D721Med (cell line): ENCODE measurements around the gene GAL3ST2.
"Not testable (repeated sequence)": the region's sequence is repeated elsewhere in the genome, so short reads cannot be mapped to it uniquely, and the experiment has no call there.

Source experiments
- DNase-seq: peaks from one replicate; pipeline ENCODE4 v3.0.0; 2011; ENCODE audit warnings: low spot score; ENCODE audit not compliant: insufficient read length
- FAIRE-seq: peaks from 2 replicates; lab custom pipeline; 2011; peaks lifted over from hg19 to GRCh38; lab: Jason Lieb, UNC
- TF ChIP-seq, protein P1 (sequence below): IDR thresholded peaks from 2 replicates; pipeline ENCODE4 v1.5.1; 2012; ENCODE audit warnings: mild to moderate bottlenecking, control low read depth; ENCODE audit not compliant: insufficient read depth; ENCODE audit errors: missing control alignments

The GAL3ST2 gene

DNA sequence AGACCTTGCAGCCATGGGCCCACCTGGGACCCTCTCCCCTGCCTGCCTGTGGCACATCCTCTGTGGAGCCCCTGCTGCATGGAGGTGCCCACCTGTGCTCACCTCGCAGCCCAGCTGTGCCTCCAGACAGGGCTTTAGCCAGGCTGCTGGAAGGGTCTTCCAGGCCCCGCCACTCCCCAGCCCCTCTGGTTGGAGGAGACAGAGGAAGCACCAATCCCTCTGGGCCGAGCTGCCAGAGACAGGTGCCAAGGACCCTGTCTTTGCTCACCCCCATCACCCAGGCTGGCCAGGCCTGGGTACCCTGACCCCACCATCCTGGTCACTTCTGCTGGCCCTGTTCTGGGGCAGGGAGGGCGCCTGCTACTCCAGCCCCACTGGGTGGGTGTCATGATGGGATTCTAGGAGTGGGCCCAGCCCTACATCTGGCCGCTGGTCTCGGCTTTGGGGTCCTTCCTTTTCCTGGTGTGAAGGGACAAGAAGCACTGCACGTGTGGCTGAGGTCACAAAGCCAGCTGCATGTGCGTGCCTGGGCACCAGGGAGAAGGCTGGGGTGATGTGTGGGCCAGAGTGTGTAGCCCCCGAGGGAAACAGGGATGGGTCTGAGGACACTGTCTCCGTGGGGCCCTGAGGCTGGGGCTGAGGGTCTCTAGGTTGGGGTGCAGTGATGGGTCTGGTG lies 23.0 kb downstream of the GAL3ST2 start:
- FAIRE-seq, result no peak
- DNase-seq, result no peak

DNA sequence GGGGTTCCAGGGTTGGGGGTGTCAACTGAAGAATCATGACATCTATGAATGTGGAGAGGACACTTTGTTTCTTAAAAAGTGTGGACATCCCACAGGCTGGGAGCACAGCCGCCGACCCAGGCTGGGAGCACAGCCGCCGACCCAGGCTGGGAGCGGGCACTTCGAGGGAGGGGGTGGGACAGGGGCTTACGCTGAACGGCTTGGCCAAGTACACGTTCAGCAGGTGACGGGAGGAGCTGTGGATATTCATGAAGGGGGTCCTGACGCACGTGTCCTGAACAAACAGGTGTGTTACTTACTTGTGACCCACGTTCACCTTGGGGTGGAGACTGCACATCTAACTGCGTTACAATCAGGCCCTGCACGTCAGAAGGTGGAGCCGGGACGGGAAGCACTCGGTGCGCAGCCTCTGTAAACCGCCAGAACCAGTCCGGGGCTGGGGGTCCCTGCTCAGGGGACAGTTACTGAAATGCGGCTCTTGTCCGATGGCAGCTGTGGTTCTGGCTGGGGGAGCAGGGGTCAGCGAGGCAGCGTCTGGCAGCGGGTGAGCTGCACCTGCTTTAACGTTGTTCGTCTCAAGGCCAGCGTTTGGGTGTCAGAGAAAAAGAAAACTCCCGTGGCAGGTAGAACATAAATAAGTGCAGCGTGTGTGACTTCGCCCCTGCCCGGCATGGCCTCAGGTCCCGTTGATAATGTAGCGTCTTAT lies 23.7 kb downstream of the GAL3ST2 start:
- DNase-seq, FAIRE-seq: not testable (repeated sequence)

More for the DNA sequence above, 23.0 kb downstream of the GAL3ST2 start:
- TF ChIP-seq, protein P1, sequence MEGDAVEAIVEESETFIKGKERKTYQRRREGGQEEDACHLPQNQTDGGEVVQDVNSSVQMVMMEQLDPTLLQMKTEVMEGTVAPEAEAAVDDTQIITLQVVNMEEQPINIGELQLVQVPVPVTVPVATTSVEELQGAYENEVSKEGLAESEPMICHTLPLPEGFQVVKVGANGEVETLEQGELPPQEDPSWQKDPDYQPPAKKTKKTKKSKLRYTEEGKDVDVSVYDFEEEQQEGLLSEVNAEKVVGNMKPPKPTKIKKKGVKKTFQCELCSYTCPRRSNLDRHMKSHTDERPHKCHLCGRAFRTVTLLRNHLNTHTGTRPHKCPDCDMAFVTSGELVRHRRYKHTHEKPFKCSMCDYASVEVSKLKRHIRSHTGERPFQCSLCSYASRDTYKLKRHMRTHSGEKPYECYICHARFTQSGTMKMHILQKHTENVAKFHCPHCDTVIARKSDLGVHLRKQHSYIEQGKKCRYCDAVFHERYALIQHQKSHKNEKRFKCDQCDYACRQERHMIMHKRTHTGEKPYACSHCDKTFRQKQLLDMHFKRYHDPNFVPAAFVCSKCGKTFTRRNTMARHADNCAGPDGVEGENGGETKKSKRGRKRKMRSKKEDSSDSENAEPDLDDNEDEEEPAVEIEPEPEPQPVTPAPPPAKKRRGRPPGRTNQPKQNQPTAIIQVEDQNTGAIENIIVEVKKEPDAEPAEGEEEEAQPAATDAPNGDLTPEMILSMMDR, result no peak

DNA sequence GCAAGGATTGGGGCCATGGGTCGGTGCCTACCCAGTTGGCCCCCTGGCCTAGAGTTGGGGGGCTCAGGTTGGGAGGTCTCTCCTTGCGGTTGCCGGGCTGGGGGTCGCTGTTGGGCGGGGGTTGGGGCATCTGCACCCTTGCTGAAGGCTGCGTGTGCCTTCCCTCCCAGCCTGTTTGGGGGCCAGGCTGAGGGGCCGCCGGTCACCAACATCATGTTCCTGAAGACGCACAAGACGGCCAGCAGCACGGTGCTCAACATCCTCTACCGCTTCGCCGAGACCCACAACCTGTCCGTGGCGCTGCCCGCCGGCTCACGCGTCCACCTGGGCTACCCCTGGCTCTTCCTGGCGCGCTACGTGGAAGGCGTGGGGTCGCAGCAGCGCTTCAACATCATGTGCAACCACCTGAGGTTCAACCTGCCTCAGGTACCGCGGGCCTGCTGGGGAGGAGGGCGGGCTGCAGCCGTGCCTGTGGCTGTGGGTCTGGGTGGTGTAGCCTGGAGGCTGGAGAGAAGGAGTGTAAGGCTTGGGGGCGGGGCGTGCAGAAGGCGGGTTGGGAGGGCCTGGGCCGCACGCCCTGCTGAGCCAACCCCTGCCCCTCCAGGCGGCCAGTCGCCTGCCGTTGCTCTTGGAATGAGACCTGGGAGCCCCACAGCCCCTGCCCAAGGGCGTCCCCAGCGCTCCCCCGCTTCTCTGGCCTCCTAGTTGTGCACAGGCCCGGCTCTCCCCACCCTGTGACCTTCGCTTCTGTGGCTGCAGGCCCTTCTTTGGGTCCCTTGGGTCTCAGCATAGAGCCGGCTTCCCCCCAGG lies 25.2 kb downstream of the GAL3ST2 start:
- no peak for FAIRE-seq
- TF ChIP-seq, protein P1, result no peak
- DNase-seq, result no peak

DNA sequence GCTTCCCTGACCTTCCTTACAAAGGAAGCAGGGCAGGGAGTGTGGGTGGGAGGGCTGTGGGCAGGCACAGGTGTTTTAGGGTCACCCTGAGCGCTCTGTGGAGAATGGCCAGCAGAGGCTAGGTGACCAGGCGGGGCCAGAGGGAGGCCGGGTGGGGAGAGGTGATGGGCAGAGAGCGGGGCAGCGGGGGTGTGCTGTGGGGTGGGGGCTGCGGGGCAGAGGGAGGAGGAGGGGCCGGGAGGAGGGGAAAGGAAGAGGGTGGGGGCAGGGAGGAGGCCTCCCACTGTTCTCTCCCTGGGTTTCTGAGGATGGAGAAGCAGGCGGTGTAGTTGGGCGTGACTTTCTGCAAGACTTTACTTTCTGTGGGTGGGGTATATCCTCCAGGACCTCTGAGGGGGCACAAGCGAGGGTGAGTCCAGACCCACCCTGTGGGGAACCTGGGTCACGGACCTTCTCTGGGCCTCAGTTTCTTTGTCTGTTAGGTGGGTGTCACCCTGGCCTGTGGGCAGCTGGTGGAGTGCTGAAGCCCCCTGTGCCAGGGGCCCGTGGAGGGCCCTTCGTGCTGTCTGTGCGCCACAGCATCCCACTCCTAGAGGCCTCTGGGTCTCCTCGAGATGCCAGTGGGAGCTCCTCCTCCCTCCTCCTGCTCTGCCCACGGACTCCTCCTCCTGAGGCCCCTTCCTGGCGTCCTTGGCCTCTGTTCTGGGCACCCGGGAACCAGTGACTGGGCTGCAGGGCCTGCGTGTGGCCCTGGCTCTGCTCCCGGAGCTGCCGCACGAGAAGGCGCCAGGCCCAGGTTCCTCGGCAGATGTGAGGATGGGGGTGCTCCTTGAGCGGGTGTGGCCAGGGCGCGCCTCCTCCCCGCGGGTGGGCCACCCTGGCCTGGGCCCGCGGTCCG lies 26.0 kb downstream of the GAL3ST2 start:
- DNase-seq, result no peak
- TF ChIP-seq, protein P1, result no peak
- FAIRE-seq, result no peak

DNA sequence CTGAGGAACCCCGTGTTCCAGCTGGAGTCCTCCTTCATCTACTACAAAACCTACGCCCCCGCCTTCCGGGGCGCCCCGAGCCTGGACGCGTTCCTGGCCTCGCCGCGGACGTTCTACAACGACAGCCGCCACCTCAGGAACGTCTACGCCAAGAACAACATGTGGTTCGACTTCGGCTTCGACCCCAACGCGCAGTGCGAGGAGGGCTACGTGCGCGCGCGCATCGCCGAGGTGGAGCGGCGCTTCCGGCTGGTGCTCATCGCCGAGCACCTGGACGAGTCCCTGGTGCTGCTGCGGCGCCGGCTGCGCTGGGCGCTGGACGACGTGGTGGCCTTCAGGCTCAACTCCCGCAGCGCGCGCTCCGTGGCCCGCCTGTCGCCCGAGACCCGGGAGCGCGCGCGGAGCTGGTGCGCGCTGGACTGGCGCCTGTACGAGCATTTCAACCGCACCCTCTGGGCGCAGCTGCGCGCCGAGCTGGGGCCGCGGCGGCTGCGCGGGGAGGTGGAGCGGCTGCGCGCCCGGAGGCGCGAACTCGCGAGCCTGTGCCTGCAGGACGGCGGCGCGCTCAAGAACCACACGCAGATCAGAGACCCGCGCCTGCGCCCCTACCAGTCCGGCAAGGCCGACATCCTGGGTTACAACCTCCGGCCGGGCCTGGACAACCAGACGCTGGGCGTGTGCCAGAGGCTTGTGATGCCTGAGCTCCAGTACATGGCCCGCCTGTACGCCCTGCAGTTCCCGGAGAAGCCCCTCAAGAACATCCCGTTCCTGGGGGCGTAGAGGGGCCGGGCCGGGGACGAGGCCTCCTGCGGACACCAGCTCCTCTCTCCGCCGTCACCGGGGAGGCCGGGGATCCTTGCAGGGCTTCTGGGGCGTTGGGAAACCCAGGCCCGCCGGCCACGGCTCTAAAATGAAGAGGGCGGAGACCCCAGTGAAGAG lies 27.0 kb downstream of the GAL3ST2 start:
- FAIRE-seq (no peak), DNase-seq (peak; percentile 16)
- TF ChIP-seq, protein P1, result no peak

DNA sequence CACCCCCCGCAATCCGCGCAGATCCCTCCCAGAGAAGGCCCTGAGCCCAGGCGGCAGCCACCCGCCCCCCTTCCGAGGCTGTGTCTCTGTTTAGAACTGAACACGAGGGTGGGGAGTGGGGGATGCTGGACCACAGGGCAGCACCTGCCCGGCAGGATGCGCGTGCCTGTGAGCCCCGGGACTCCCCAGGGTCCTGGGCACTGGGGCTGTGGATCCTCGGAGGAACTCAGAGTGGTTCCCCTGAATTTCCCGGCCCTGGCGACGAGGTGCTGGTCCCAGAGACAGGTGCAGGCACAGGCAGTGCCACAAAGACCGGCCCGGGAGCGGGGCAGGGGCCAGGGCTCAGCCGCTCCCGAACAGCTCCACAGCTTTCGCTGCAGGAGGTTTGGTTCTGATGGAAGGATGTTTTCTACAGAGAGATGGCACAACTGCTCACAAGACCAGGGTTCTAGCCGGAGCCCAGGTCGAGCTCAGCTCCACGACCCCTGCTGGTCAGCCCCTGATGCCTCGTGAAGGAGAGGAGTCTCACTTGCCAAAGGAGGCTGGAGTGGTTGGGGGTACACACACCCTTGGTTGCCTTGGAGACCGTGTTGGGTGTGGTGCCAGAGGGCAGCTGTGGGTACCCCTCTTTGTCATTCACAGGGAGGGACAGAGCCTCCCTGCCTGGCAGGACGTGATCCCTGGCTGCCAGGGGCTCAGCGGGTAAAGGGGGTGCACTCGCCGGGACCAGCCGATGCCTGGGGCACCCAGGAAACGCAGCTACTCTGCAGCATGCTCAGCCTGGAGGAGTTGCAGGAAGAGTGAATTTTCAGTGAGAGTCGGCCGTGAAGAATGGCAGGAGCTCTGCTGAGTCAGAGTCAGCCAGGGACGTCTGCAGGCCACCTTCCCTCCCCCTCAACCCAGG lies 28.0 kb downstream of the GAL3ST2 start:
- FAIRE-seq (no peak), DNase-seq (peak; percentile 13)
- TF ChIP-seq, protein P1, result no peak

DNA sequence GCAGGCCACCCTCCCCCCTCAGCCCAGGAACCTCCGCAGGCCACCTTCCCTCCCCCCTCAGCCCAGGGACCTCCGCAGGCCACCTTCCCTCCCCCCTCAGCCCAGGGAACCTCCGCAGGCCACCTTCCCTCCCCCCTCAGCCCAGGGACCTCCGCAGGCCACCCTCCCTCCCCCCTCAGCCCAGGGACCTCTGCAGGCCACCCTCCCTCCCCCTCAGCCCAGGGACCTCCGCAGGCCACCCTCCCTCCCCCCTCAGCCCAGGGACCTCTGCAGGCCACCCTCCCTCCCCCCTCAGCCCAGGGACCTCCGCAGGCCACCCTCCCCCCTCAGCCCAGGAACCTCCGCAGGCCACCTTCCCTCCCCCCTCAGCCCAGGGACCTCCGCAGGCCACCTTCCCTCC lies 29.6 kb downstream of the GAL3ST2 start:
- DNase-seq, FAIRE-seq: not testable (repeated sequence)
